OCI-LY3 (cell line): ENCODE measurements around the gene ARHGAP42.
A peak's percentile ranks its signal among the peaks of the same experiment; 100 is the strongest.

Source experiments
- H2AFZ ChIP-seq: fragments of 200-600, 300-600 bp; shearing (Covaris generic); 2 replicates; pipeline ENCODE4 v1.6.0; 2014; ENCODE audit warnings: antibody characterized with exemption, low read depth, low read length
- H3K27ac ChIP-seq: fragments of 200-600, 300-600 bp; sonication (generic); 2 replicates; pipeline ENCODE4 v1.5.1; 2014; ENCODE audit warnings: mild to moderate bottlenecking, low read length, moderate library complexity, mixed read lengths
- H3K27me3 ChIP-seq: fragments of 200-600, 300-600 bp; sonication (generic); 2 replicates; pipeline ENCODE4 v1.6.1; 2014; ENCODE audit warnings: low read depth, low read length, mixed read lengths
- H3K36me3 ChIP-seq: fragments of 200-600, 300-600 bp; sonication (generic); replicated peaks from 2 replicates; pipeline ENCODE3; 2014; ENCODE audit warnings: low read depth, low read length, mixed read lengths
- H3K4me1 ChIP-seq: fragments of 300-600, 200-600 bp; sonication (generic); 2 replicates; pipeline ENCODE4 v1.6.1; 2014; ENCODE audit warnings: low read length, mixed read lengths
- H3K4me2 ChIP-seq: fragments of 200-600, 300-600 bp; sonication (generic); 2 replicates; pipeline ENCODE4 v1.6.1; 2014; ENCODE audit warnings: low read length, mixed read lengths
- H3K4me3 ChIP-seq: fragments of 300-600, 200-600 bp; sonication (generic); 2 replicates; pipeline ENCODE4 v1.5.1; 2014; ENCODE audit warnings: antibody characterized with exemption, mild to moderate bottlenecking, low read length, moderate library complexity
- H3K79me2 ChIP-seq: fragments of 300-600, 200-600 bp; shearing (Covaris generic); 2 replicates; pipeline ENCODE4 v1.6.1; 2014; ENCODE audit warnings: mild to moderate bottlenecking, low read length, mixed read lengths
- H3K9ac ChIP-seq: fragments of 300-600, 200-600 bp; shearing (Covaris generic); 2 replicates; pipeline ENCODE4 v1.6.0; 2014; ENCODE audit warnings: mild to moderate bottlenecking, low read length, moderate library complexity
- H3K9me3 ChIP-seq: fragments of 200-600, 300-600 bp; shearing (Covaris generic); 2 replicates; pipeline ENCODE4 v1.6.1; 2014; ENCODE audit warnings: low read length, mixed read lengths; ENCODE audit not compliant: insufficient read depth
- H4K20me1 ChIP-seq: fragments of 200-600, 300-600 bp; sonication (generic); 2 replicates; pipeline ENCODE4 v1.6.1; 2016; ENCODE audit warnings: low read length, mixed read lengths; ENCODE audit not compliant: insufficient read depth
- EZH2phosphoT487 ChIP-seq: fragments of 200-600 bp; shearing (Covaris generic); IDR thresholded peaks from 2 replicates; pipeline ENCODE4 v1.6.1; 2018; ENCODE audit warnings: antibody characterized with exemption, mixed run types, low read depth
- TF ChIP-seq, protein P1 (sequence below): fragments of 200-600, 300-600 bp; sonication (generic); IDR thresholded peaks from 2 replicates; pipeline ENCODE4 v1.5.1; 2014; ENCODE audit warnings: antibody characterized with exemption, low read length, low read depth

The ARHGAP42 gene

DNA sequence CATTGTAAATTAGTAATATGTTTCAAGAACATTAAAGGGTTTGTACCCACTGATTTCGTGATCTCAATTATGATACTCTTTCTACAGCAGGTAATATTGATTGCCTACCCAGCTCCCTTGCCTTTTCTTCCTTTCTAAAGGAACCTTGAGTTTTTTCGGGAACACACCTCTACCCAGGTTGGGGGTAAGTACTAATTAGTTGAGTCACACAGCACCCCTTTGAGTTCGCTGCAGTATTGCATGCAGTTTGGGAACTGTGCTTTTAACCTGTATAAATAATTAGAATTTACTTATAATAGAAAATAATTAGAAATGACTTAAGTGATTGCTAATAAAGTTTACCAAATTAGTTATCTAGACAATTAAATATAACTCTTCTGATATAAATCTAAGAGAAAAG lies 24.9 kb downstream of the ARHGAP42 start:
- H2AFZ ChIP-seq = no peak overlapping the region
- no peak overlapping the region for H3K4me2 ChIP-seq
- H3K4me3 ChIP-seq = no peak overlapping the region
- no peak overlapping the region for H3K9ac ChIP-seq
- H3K4me1 ChIP-seq = peaks cover 69% of the 10 kb centered on the region
- H3K27me3 ChIP-seq = no peaks in the 10 kb centered on the region
- no peak for TF ChIP-seq EZH2phosphoT487
- TF ChIP-seq, protein P1, sequence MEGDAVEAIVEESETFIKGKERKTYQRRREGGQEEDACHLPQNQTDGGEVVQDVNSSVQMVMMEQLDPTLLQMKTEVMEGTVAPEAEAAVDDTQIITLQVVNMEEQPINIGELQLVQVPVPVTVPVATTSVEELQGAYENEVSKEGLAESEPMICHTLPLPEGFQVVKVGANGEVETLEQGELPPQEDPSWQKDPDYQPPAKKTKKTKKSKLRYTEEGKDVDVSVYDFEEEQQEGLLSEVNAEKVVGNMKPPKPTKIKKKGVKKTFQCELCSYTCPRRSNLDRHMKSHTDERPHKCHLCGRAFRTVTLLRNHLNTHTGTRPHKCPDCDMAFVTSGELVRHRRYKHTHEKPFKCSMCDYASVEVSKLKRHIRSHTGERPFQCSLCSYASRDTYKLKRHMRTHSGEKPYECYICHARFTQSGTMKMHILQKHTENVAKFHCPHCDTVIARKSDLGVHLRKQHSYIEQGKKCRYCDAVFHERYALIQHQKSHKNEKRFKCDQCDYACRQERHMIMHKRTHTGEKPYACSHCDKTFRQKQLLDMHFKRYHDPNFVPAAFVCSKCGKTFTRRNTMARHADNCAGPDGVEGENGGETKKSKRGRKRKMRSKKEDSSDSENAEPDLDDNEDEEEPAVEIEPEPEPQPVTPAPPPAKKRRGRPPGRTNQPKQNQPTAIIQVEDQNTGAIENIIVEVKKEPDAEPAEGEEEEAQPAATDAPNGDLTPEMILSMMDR = no peak
- H4K20me1 ChIP-seq = no peaks in the 10 kb centered on the region
- H3K9me3 ChIP-seq = no peaks in the 10 kb centered on the region
- peaks cover 3% of the 10 kb centered on the region for H3K36me3 ChIP-seq
- no peak overlapping the region for H3K27ac ChIP-seq
- H3K79me2 ChIP-seq = peaks cover 20% of the 10 kb centered on the region

DNA sequence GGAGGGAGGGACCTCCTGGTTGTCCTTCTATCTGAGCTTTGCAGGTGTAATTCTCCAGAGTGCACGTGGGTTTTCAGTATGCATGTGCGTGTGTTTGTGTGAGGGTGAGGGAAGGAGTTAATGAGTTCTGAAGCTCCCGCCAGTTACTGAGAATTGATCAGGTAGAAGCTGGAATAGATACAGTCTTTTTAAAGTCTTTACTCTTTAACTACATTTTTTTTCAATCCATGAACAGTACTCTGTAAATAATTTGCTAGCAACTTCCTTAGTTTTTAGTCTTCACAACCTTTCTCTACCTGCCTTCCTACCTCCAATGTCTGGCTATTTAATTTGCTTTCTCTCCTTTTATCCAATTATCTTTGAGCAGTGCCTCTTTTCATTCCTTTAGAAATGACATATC lies 25.5 kb downstream of the ARHGAP42 start:
- H3K27ac ChIP-seq = no peak overlapping the region
- H3K4me2 ChIP-seq = peak overlapping the region; percentile 49
- H2AFZ ChIP-seq = no peak overlapping the region
- H3K79me2 ChIP-seq = peaks cover 15% of the 10 kb centered on the region
- H3K4me1 ChIP-seq = peaks cover 67% of the 10 kb centered on the region
- H3K9me3 ChIP-seq = no peaks in the 10 kb centered on the region
- no peak for TF ChIP-seq EZH2phosphoT487
- TF ChIP-seq, protein P1 = no peak
- peaks cover under 1% of the 10 kb centered on the region for H3K36me3 ChIP-seq
- H3K4me3 ChIP-seq = no peak overlapping the region
- no peaks in the 10 kb centered on the region for H3K27me3 ChIP-seq
- H4K20me1 ChIP-seq = no peaks in the 10 kb centered on the region
- no peak overlapping the region for H3K9ac ChIP-seq

- no peak overlapping the region for H3K4me3 ChIP-seq
- no peak overlapping the region for H3K9ac ChIP-seq
- no peak for TF ChIP-seq EZH2phosphoT487
- TF ChIP-seq, protein P1 = no peak
- H3K79me2 ChIP-seq = peaks cover 21% of the 10 kb centered on the region
- peaks cover 71% of the 10 kb centered on the region for H3K4me1 ChIP-seq
- H3K27ac ChIP-seq = no peak overlapping the region
- H4K20me1 ChIP-seq = no peaks in the 10 kb centered on the region
- H2AFZ ChIP-seq = no peak overlapping the region
- H3K27me3 ChIP-seq = no peaks in the 10 kb centered on the region
- no peaks in the 10 kb centered on the region for H3K9me3 ChIP-seq
- H3K4me2 ChIP-seq = no peak overlapping the region
- H3K36me3 ChIP-seq = no peaks in the 10 kb centered on the region
Measured at GRCh38 chr11:100715165-100715761, 28.2 kb downstream of the ARHGAP42 start.

DNA sequence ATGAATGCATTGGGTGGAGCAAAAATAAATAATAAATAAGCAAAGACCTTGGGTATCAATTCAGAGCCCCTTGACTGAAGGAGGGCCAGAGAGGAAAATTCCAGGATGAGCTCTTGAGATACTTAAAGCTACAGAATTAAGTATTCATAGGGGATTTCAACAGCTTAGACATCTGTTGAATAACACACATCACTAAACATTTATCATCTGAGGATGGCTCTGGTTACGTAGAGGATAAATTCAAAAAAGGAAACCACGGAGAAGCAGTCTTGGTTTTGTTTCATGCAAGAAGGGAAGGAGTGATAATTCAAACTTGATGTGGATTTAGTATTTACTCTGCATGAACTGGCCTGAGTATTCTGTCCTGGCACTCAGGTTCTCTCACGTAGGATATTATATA lies 29.8 kb downstream of the ARHGAP42 start:
- peaks cover 18% of the 10 kb centered on the region for H3K79me2 ChIP-seq

More for the DNA sequence above, 29.8 kb downstream of the ARHGAP42 start:
- Histone ChIP-seq H4K20me1 (no peaks in the 10 kb centered on the region), H3K27me3 (no peaks in the 10 kb centered on the region), H2AFZ (no peak overlapping the region), H3K27ac (peak overlapping the region; percentile 59), H3K36me3 (no peaks in the 10 kb centered on the region), H3K4me1 (peaks cover 60% of the 10 kb centered on the region), H3K4me3 (peak overlapping the region; percentile 48), H3K9ac (peak overlapping the region; percentile 31; the same call in 1 of the 2 replicates), H3K4me2 (peak overlapping the region; percentile 75), H3K9me3 (no peaks in the 10 kb centered on the region)
- no peak for TF ChIP-seq EZH2phosphoT487
- TF ChIP-seq, protein P1 = no peak
